ENCODE data around the gene LCE3A. TPM values are rescaled to one million over a fixed set of nuclear protein-coding genes. Genes with fewer than 3 reads are reported as not detected.
A peak's percentile ranks its signal among the peaks of the same experiment; 100 is the strongest.

The LCE3A gene
- total and polyA plus RNA-seq, 10 donors: not detected

GRCh38 chr1:152657677-152658076 is 34.8 kb upstream of the LCE3A start:
- H3K9me3 ChIP-seq: no peaks in the 10 kb centered on the region
- DNase-seq: no peak
- 83 to 94% (median 88%) methylated on average over 4 of the region's 4 CpGs for WGBS, 5 donors
- no peaks in the 10 kb centered on the region for H3K4me1 ChIP-seq
- intact Hi-C loops (cut with DNase I; ENCODE audit: low total_unique reads): no loop called here
- TF ChIP-seq POLR2A (IDR thresholded peaks at IDR 0.05): no peak
- TF ChIP-seq POLR2AphosphoS5 (IDR thresholded peaks at IDR 0.05): no peak
- no peak for TF ChIP-seq CTCF (IDR thresholded peaks at IDR 0.05 in 8 of 11, conservative IDR thresholded peaks at IDR 0.05 in 3 of 11)
- H3K36me3 ChIP-seq: no peaks in the 10 kb centered on the region
- no peak overlapping the region for H3K4me3 ChIP-seq
- no peak overlapping the region for H3K27ac ChIP-seq
- H3K27me3 ChIP-seq (replicated peaks in 1 of 7): no peaks in the 10 kb centered on the region

- Histone ChIP-seq H3K36me3 (no peaks in the 10 kb centered on the region), H3K27ac (no peak overlapping the region), H3K9me3 (no peaks in the 10 kb centered on the region), H3K4me1 (no peaks in the 10 kb centered on the region), H3K27me3 (replicated peaks in 1 of 7) (no peaks in the 10 kb centered on the region), H3K4me3 (no peak overlapping the region)
- intact Hi-C loops (cut with DNase I; ENCODE audit: low total_unique reads): no loop called here
- no peak for DNase-seq
- 63 to 81% (median 69%) methylated on average over 2 of the region's 2 CpGs for WGBS, 5 donors
- TF ChIP-seq POLR2AphosphoS5 (IDR thresholded peaks at IDR 0.05) (no peak), POLR2A (IDR thresholded peaks at IDR 0.05) (no peak), CTCF (IDR thresholded peaks at IDR 0.05 in 8 of 11, conservative IDR thresholded peaks at IDR 0.05 in 3 of 11) (no peak)
These were observed 33.6 kb upstream of the LCE3A start for GRCh38 chr1:152656459-152656858.

GRCh38 chr1:152654110-152654509 is 31.2 kb upstream of the LCE3A start:
- H3K9me3 ChIP-seq: no peaks in the 10 kb centered on the region
- H3K27me3 ChIP-seq (replicated peaks in 1 of 7): peaks cover 0 to 9% (median 0%) of the 10 kb centered on the region in 7 donors
- H3K36me3 ChIP-seq: no peaks in the 10 kb centered on the region
- no peak overlapping the region for H3K4me3 ChIP-seq
- no peak for DNase-seq
- WGBS, 5 donors: 28 to 32% (median 30%) methylated on average over 10 of the region's 10 CpGs
- H3K4me1 ChIP-seq: no peaks in the 10 kb centered on the region
- TF ChIP-seq POLR2AphosphoS5 (IDR thresholded peaks at IDR 0.05): no peak
- peak in 8 of 11 experiments; percentile 14 to 61 (median 52) for TF ChIP-seq CTCF (IDR thresholded peaks at IDR 0.05 in 8 of 11, conservative IDR thresholded peaks at IDR 0.05 in 3 of 11)
- TF ChIP-seq POLR2A (IDR thresholded peaks at IDR 0.05): no peak
- intact Hi-C loops (cut with DNase I; ENCODE audit: low total_unique reads): no loop called here
- H3K27ac ChIP-seq: no peak overlapping the region

GRCh38 chr1:152646656-152647055 is 23.8 kb upstream of the LCE3A start:
- TF ChIP-seq CTCF (IDR thresholded peaks at IDR 0.05 in 8 of 11, conservative IDR thresholded peaks at IDR 0.05 in 3 of 11) (no peak), POLR2A (IDR thresholded peaks at IDR 0.05) (no peak), POLR2AphosphoS5 (IDR thresholded peaks at IDR 0.05) (no peak)

More at GRCh38 chr1:152646656-152647055, 23.8 kb upstream of the LCE3A start:
- Histone ChIP-seq H3K36me3 (no peaks in the 10 kb centered on the region), H3K27me3 (replicated peaks in 1 of 7) (peaks cover 0 to 30% (median 0%) of the 10 kb centered on the region in 7 donors), H3K4me3 (no peak overlapping the region), H3K27ac (no peak overlapping the region), H3K4me1 (no peaks in the 10 kb centered on the region), H3K9me3 (no peaks in the 10 kb centered on the region)
- intact Hi-C loops (cut with DNase I; ENCODE audit: low total_unique reads): no loop called here
- DNase-seq: no peak
